Right lobe of liver (tissue), 6 donors: ENCODE measurements around the gene RARB. TPM values are rescaled to one million over a fixed set of nuclear protein-coding genes. Genes with fewer than 3 reads are reported as not detected.

Experiments
- ATAC-seq, 4 donors: fragments of 200-7000 bp; cut with Tn5 transposase; one replicate each; pipeline ENCODE4 v1.9.1; 2020; ENCODE audit warnings: mild to moderate bottlenecking in 4 of 4, moderate library complexity in 4 of 4
- DNase-seq, 3 donors: peaks; one replicate each; pipeline ENCODE4 v3.0.0-alpha.2; 2020
- H3K27ac ChIP-seq, 3 donors: fragments of 200-600 bp; one replicate each; pipeline ENCODE4 v1.8.0; 2022
- H3K27me3 ChIP-seq, 2 donors: fragments of 200-600 bp; one replicate each; pipeline ENCODE4 v1.8.0; 2022
- H3K36me3 ChIP-seq, 4 donors: fragments of 200-600 bp; sonication (generic) in 1 of 4; one replicate each; pipeline versions ENCODE4 v1.5.1 to v1.8.0; 2017 to 2022; ENCODE audit warnings: control low read depth in 1 of 4
- H3K4me1 ChIP-seq, 4 donors: fragments of 200-600 bp; sonication (generic) in 1 of 4; one replicate each; pipeline versions ENCODE4 v1.5.1 to v1.8.0; 2017 to 2022; ENCODE audit warnings: control low read depth in 1 of 4
- H3K4me3 ChIP-seq, 3 donors: fragments of 200-600 bp; one replicate each; pipeline ENCODE4 v1.8.0; 2022
- H3K9me3 ChIP-seq, 4 donors: fragments of 200-600 bp; sonication (generic) in 1 of 4; one replicate each; pipeline versions ENCODE4 v1.5.1 to v1.8.0; 2017 to 2022; ENCODE audit warnings: control low read depth in 1 of 4
- CTCF ChIP-seq, 4 donors: fragments of 200-600 bp in 3 of 4; fragments of 450-650 bp in 1 of 4; IDR thresholded peaks; one replicate each; pipeline versions ENCODE4 v1.5.1 to v1.8.0; 2016 to 2022; ENCODE audit warnings: antibody characterized with exemption in 4 of 4, mild to moderate bottlenecking in 2 of 4
- POLR2A ChIP-seq: fragments of 450-650 bp; IDR thresholded peaks from one replicate; pipeline ENCODE4 v1.6.1; 2017; ENCODE audit warnings: antibody characterized with exemption, mild to moderate bottlenecking
- WGBS: methylation state at CpG from one replicate; pipeline ENCODE4 v1.1.6; 2018; ENCODE audit warnings: low coverage, low lambda C conversion rate; ENCODE audit not compliant: insufficient coverage; ENCODE audit errors: missing lambda C conversion rate; 5-methylcytosine and 5-hydroxymethylcytosine counted together
- intact Hi-C, 2 donors: fragments of 100-400 bp; cut with DNase I; formaldehyde crosslinking; loops; one replicate each; pipeline versions ENCODE4 v1.11.2 to v1.14.1; 2022
- total RNA-seq, 6 experiments: library from RNA; depleted of rRNA in 2 of 6; stranded (reverse); fragments of >200 nt in 2 of 6; fragmentation: NEBNext Ultra II Directional in 3 of 6; extraction: Animal tissue kit (Norgen Biotek cat#: 25700) in 3 of 6; gene quantifications; one replicate each; pipeline versions ENCODE4 v1.1.0 to v1.2.4, GENCODE V29; 2016 to 2023
- donor health status: DM: no; HTN: yes; CAD: no.
- donor health status: DM: no; HTN: no; CAD: no.
- donor health status: DM: no; HTN: no; CAD: no.
- donor health status: DM: no; HTN: yes; CAD: no.
- donor health status: DM: no; HTN: yes; CAD: no.

The RARB gene
- total RNA-seq, 6 experiments from 2014 or later = 1.2 to 2.8 (median 2.1) TPM

GRCh38 chr3:25453619-25454004, 25.5 kb downstream of the RARB start:
- no peak for TF ChIP-seq POLR2A
- no peak for TF ChIP-seq CTCF (IDR thresholded peaks at IDR 0.05)
- no peaks in the 10 kb centered on the region for H3K36me3 ChIP-seq
- intact Hi-C loops = no loop called here
- H3K4me3 ChIP-seq = no peak overlapping the region
- no peak for ATAC-seq
- peaks cover 0 to 11% (median 0%) of the 10 kb centered on the region in 4 donors for H3K4me1 ChIP-seq
- 69% methylated on average over 6 of the region's 6 CpGs for WGBS
- no peaks in the 10 kb centered on the region for H3K27me3 ChIP-seq
- no peak overlapping the region for H3K27ac ChIP-seq
- no peaks in the 10 kb centered on the region for H3K9me3 ChIP-seq
- DNase-seq = no peak

GRCh38 chr3:25454005-25454927, 26.2 kb downstream of the RARB start:
- WGBS = 61% methylated on average over 15 of the region's 16 CpGs
- Histone ChIP-seq H3K9me3 (no peaks in the 10 kb centered on the region), H3K27me3 (no peaks in the 10 kb centered on the region), H3K27ac (peak overlapping the region in 1 of 3 donors; percentile 10), H3K36me3 (no peaks in the 10 kb centered on the region), H3K4me1 (peaks cover 0 to 11% (median 0%) of the 10 kb centered on the region in 4 donors), H3K4me3 (no peak overlapping the region)
- TF ChIP-seq POLR2A (no peak), CTCF (IDR thresholded peaks at IDR 0.05) (no peak)
- intact Hi-C loops = no loop called here
- DNase-seq = no peak
- peak in 1 of 4 donors; percentile 20 for ATAC-seq

GRCh38 chr3:25455441-25456132, 27.5 kb downstream of the RARB start:
- ATAC-seq = peak in 3 of 4 donors; percentile 18 to 40 (median 26)
- peak overlapping the region in 1 of 3 donors; percentile 2 for H3K27ac ChIP-seq

More at GRCh38 chr3:25455441-25456132, 27.5 kb downstream of the RARB start:
- TF ChIP-seq POLR2A = no peak
- TF ChIP-seq CTCF (IDR thresholded peaks at IDR 0.05) = no peak
- WGBS = 42% methylated on average over 7 of the region's 8 CpGs
- intact Hi-C loops = no loop called here
- no peak for DNase-seq
- no peaks in the 10 kb centered on the region for H3K27me3 ChIP-seq
- H3K9me3 ChIP-seq = no peaks in the 10 kb centered on the region
- no peaks in the 10 kb centered on the region for H3K36me3 ChIP-seq
- peaks cover 0 to 6% (median 0%) of the 10 kb centered on the region in 4 donors for H3K4me1 ChIP-seq
- H3K4me3 ChIP-seq = no peak overlapping the region
